Measurements from ENCODE around the gene THBS1.

DNA sequence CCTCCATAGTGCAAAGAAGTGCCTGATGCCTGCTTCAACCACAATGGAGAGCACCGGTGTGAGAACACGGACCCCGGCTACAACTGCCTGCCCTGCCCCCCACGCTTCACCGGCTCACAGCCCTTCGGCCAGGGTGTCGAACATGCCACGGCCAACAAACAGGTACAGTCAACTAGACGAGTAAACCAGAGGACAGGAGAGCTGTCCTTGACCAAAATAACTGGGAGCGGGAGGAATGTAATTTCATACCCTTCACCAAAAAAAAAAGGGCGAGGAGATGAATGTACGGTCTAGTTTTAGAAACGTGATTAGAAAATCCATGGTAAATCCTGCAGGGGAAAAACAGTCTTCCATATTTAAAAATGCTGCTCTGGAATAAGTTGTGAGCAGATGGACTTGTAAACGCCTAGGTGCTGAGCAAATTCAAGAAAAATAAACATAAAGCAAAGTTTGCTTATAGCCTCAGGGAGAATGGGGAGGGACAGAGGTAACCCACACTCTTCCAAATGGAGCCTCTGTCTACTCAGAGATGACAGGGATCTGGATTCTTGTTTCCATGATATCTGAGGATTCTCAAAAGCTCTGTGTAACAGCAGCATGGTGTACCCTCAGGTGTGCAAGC is 8.4 kb downstream of the THBS1 start:
- TF ChIP-seq CTCF (IDR thresholded peaks at IDR 0.05) (no peak), POLR2A (IDR thresholded peaks at IDR 0.05) (no peak)
